NOMO-1 (cell line): Measurements from ENCODE around the gene MTCL1.

Experiments
- DNase-seq, 2 experiments: peaks; one replicate each; lab custom pipeline; 2025; ENCODE audit not compliant: unreplicated experiment in 2 of 2; lab: John Stamatoyannopoulos, UW

MTCL1 gene

GRCh38 chr18:8766559-8767293, 61.4 kb downstream of the MTCL1 start:
- DNase-seq = no peak

GRCh38 chr18:8767340-8767739, 62.0 kb downstream of the MTCL1 start:
- DNase-seq = no peak

GRCh38 chr18:8769509-8770095, 64.2 kb downstream of the MTCL1 start:
- DNase-seq = no peak

- DNase-seq = no peak
These were observed 65.3 kb downstream of the MTCL1 start for GRCh38 chr18:8770657-8771056.

DNA sequence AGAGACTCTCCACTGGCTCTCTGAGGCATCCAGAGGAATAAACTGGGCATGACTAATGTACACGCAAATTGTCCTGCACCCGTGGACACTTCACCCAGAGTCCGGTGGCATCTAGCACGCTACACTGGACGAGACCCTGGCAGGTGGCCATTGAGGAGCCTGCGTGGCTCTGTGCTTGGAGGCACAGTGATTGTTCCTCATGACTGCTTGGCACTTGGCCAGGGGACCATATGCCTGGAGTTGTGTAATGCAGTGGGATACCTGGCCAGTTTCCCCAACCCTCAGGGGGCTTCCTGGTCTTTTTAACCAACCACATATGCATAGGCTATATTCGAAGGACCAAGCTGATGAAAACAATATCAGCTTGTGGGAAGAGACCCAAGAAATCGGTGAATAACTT, 66.6 kb downstream of the MTCL1 start:
- DNase-seq = no peak

DNA sequence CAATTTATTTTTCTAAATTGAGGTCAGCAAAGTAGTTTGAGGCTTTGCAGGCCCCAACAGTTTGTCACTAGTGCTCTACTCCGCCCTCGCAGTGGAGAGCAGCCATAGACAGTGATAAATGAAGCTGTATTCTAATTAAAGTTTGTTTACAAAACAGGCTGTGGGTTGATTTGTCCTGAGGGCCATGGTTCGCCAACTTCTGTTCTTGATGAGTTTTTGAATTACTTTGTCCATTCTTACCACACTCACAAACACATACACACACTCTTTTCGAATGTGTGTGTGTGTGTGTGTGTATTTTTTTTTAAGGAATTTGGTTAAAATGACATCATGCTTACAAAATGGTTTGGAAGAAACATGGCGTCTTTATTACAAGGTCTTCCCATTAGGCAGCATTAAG, 68.6 kb downstream of the MTCL1 start:
- DNase-seq = no peak

GRCh38 chr18:8776013-8776943, 70.9 kb downstream of the MTCL1 start:
- no peak for DNase-seq

DNA sequence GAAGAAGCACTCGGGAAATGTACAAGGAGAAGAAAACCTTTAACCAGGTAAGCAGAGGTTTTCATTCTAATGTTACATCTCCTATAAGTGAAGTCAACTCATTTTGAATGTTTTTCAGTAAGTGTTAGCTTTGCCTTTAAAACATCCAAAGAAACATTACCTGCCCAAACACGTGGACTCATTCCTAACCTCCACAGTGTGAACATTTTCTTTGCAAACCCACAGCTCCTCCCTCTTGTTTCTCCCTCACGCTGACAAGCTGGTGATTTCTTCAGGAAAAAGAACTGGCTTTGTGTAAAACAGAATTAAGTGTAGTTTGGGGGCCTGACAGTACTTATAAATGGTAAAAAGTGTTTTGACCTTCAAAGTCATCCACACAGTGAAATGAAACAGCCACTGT, 72.5 kb downstream of the MTCL1 start:
- DNase-seq = no peak

GRCh38 chr18:8778386-8778785, 73.0 kb downstream of the MTCL1 start:
- no peak for DNase-seq

DNA sequence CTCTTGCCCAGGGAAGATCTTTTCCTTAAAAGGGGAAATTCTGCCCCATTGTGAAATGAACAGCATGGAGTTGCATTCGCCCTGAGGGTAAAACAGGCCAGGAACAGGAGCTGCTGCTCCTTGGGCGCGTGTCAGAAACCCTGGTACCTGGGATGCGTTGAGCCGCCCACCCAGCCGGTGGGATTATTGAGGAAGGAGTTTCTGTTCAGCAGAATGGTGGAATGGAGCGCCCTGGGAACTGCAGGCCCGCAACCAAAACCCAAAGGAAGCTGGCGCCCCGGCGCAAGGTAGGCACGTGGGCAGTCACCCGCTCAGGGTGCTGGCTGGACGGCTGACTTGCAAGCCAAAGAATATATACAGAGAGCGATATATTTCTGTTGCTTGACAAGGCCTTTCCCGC, 73.5 kb downstream of the MTCL1 start:
- DNase-seq = no peak

GRCh38 chr18:8779251-8779650, 73.9 kb downstream of the MTCL1 start:
- DNase-seq = no peak

- no peak for DNase-seq
These were observed 74.9 kb downstream of the MTCL1 start for GRCh38 chr18:8780227-8780626.

DNA sequence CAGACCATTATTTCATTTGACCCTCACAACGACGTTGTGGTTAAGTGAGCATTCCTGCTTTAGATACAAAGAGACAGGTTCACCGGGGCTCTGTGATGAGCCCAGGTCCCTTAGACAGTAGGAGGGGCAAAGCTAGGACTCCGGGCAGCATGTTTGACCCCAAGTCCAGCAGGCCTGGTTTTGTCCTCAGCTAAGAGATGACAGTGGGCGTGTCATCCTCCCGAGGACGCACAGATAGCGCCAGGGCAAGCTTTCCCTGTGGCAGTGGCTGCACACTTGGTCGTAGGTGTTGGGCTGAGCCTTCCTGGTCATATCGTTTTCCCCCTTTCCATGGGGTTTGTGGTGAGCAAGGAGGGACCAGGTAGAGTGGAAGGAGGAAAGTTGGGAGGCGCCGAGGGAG, 76.3 kb downstream of the MTCL1 start:
- no peak for DNase-seq

GRCh38 chr18:8783335-8783993, 78.1 kb downstream of the MTCL1 start:
- no peak for DNase-seq

DNA sequence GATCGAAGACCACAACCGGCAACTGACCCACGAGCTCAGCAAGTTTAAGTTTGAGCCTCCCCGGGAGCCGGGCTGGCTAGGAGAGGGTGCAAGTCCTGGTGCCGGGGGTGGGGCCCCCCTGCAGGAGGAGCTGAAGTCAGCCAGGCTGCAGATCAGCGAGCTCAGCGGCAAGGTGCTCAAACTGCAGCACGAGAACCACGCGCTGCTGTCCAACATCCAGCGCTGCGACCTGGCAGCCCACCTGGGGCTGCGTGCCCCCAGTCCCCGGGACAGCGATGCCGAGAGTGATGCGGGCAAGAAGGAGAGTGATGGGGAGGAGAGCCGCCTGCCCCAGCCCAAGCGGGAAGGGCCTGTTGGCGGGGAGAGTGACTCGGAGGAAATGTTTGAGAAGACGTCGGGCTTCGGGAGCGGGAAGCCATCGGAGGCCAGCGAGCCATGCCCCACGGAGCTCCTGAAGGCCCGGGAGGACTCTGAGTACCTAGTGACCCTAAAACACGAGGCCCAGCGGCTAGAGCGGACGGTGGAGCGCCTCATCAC, 78.7 kb downstream of the MTCL1 start:
- no peak for DNase-seq

- DNase-seq = no peak
These were observed 79.9 kb downstream of the MTCL1 start for GRCh38 chr18:8785261-8785660.

GRCh38 chr18:8785855-8786482, 80.6 kb downstream of the MTCL1 start:
- DNase-seq = no peak

DNA sequence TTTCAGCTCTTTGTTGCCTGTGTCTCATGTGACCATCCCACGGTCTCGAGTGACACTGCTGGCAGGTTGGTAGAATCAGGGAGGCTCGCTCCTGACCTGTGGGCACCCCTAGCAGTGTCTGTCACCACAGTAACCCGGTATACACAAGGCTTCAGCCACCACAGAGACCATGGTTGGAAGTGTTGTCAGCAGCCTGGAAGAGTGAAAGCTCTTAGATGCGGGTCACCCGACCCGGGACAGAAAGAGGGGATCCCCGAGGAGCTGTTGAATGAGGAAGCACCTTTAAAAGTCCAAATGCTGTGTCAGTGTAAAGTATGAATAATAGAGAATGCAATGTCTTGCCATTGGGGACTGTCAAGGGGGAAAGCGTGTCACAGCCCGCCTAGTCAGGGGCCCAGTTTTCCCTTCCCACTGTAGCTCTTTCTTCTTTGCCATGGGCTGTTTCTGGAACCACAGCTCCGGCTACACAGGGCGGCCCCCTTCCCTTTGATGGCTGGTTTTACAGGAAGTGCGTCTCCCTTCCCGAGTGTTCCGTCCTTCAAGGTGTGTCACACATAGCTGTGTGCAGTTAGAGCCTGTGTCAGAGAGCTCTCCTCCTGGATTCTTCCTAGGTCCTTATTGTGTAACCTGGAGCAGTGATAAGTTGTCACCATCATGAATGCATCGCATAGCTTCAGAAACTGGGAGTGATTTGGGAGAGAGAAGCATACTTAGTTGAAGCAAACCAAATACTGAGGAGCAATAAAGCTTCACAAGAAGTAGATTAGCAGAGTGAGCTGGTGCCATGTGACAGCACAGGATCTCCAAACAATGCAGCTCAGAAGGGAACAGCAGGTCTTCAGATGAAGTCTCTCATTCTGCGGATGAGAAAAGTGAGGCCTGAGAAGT, 81.4 kb downstream of the MTCL1 start:
- no peak for DNase-seq

DNA sequence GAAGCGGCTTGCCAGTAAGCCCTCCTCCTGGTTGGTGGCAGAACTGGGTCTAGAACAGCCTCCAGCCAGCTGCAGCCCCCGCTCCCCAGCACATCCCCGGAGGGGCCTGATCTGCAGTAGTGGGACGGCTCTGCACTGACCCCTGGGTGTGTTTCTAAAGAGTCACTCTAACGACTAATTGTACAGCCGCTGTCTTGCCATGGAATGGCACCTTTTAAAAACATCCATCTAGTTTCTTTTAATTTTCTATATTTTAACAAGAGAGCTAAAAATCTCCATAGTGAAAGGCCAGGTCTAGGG, 82.0 kb downstream of the MTCL1 start:
- no peak for DNase-seq

GRCh38 chr18:8787794-8788193, 82.4 kb downstream of the MTCL1 start:
- no peak for DNase-seq
